Occipital lobe (tissue), 2 donors: Measurements from ENCODE around the gene VPS13C. TPM values are rescaled to one million over a fixed set of nuclear protein-coding genes. Genes with fewer than 3 reads are reported as not detected.
"Not testable (repeated sequence)": the region's sequence is repeated elsewhere in the genome, so short reads cannot be mapped to it uniquely, and the experiment has no call there.

Experiments
- DNase-seq: peaks from one replicate; lab custom pipeline; 2025; lab: John Stamatoyannopoulos, UW
- total RNA-seq: library from RNA; depleted of rRNA; stranded (reverse); fragments of >200 nt; gene quantifications from one replicate; pipeline ENCODE4 v1.2.3, GENCODE V29; 2014

VPS13C gene
- total RNA-seq, 1 donor from 2014 or later: 142 TPM

DNA sequence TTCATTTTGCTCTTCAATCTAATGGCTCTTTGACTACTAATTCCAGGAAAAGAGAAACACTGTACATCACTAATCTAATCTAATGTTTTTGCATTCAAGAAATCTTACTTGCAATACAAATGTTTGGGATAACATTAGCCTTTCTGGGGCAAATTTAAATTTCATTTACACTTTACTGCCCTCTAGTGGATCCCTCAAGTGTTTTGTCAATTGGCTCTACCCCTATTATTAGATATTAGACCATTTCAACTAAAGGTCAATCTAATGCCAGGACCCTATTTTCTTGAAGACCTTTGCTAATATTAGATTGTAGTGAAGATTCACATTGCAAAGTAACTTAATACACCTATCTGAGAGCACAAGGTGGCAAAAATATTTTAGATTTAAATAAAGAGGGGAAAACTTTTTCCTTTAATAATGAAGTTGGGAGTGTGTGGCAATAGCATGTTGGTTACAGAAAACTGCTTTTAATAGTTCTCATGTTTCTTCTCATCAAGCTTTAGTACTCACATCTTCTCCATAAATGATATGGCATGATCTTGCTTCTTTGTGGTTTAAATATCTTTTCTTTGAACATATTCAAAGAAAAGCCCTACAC, 11.6 kb upstream of the VPS13C start:
- DNase-seq: no peak

DNA sequence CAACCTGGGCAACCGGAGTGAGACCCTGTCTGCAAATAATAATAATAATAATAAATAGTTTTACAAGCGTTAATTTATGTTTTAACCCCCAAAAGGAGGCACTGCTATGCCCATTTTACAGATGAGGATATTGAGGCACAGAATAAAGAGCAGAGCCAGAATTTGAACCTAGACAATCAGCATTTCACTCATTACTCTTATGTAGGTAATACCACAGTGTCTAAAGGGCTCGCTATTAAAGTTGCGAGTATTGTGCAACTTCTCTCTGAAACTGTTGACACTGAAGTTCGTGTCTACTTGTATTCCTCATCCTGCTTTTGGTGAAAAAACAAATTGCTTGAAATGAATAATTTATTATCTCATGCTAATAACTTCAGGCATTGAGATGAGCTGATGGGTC, 9.3 kb upstream of the VPS13C start:
- DNase-seq: no peak

DNA sequence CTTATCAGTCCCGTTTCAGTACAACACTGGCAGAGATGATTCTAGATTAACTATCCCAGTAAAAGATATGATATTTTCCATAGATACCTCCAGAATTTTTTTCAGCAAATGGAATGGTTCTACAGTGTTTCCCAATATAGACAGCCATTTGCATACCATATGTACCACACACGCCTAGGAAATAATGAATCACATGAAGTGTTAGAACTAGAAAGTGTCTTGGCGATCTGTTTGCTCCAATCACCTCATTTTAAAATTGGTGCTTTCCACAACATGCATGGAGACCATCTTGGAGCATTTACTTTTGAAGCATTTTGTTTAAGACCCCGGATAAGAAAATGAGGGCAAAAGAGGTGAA, 8.5 kb upstream of the VPS13C start:
- no peak for DNase-seq

DNA sequence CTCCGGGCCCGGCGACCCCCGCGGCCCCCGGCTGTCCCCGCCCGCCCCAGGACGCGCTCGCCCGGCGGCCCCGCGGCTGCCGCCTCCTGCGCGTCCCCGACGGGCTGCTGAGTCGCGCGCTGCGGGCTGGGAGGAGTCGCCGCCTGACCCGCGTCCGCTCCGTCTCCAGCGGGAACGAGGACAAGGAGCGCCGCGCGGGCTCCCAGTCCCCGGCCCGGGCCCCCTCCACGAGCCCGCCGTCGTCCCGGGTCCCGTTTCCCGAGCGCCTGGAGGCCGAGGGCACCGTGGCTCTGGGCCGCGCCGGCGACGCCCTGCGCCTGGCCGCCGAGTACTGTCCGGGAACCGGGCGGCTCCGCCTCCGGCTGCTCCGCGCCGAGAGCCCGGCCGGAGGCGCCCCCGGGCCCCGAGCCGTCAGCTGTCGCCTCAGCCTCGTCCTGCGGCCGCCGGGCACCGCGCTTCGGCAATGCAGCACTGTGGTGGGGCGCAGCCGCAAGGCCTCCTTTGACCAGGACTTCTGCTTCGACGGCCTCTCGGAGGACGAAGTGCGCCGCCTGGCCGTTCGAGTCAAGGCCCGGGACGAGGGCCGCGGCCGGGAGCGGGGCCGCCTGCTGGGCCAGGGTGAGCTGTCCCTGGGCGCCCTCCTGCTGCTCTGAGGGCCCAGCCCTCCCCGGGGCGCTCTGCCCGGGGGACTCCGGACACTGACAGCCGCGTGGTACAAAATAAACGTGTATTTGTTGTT, 8.0 kb upstream of the VPS13C start:
- DNase-seq: no peak

DNA sequence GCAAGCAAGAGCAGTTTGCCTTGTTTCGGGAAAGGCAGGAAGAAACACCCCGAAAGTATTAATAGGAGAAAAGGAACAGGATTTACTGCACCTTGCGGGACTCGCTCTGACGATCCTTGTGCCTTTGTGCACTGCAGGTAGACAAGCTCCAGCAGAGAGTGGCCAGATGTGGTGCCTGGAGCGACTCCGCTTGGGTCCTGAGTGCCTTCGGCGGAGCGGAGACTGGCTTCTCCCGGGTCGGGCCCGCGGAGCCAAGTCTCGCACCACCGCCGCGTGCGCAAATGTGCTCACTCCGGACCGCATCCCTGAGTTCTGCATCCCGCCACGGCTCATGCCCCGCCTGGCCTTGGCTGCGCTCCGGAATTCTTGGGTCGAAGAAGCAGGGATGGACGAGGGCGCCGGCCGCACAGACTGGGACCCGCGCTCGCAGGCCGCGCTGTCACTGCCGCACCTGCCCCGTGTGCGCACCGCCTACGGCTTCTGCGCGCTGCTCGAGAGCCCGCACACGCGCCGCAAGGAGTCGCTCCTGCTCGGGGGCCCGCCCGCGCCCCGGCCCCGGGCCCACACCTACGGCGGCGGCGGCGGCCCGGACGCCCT, 7.3 kb upstream of the VPS13C start:
- DNase-seq: no peak

DNA sequence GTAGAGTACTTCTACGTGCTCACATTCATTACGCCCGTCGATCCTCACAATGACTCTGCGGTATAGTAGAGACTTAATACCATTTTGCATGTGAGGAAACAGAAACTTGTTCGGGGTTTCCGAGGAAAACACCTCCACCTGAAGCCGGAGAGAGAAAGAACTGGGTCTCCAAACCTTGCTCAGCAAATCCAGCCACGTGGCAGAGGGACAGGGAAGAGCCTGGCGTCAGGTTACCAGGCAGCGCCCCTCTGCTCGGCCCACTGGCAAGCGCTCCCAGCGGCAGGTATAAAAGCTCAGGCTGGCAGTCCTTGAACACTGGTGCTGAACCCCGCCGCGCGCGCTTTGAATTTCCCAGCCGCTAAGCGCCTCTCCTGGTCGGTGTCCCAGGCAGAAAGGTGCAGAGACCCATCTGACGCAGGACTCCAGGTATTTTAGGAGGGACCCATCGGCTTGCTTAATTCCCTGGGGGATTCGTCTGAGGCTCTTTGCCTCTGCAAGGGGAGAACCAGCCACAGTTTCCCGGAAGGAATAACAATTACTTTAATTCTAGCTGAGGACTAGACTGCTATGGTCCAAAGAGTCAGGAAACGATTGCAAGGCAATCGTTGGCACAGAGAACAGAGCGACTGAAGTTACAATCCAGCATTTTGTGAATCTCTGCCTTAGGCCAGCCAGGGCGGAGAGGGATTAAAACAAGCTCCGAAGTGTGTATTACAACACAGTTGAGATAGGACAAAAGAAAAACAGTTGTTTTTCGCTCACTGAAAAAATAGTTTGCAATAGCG, 6.6 kb upstream of the VPS13C start, which contains the start of gene C2CD4A:
Gene C2CD4A, plus strand, starts transcription at position 315 of the 785 bp plus-strand sequence. CDS start 637 bp downstream, outside the sequence.
- DNase-seq: peak; percentile 44

DNA sequence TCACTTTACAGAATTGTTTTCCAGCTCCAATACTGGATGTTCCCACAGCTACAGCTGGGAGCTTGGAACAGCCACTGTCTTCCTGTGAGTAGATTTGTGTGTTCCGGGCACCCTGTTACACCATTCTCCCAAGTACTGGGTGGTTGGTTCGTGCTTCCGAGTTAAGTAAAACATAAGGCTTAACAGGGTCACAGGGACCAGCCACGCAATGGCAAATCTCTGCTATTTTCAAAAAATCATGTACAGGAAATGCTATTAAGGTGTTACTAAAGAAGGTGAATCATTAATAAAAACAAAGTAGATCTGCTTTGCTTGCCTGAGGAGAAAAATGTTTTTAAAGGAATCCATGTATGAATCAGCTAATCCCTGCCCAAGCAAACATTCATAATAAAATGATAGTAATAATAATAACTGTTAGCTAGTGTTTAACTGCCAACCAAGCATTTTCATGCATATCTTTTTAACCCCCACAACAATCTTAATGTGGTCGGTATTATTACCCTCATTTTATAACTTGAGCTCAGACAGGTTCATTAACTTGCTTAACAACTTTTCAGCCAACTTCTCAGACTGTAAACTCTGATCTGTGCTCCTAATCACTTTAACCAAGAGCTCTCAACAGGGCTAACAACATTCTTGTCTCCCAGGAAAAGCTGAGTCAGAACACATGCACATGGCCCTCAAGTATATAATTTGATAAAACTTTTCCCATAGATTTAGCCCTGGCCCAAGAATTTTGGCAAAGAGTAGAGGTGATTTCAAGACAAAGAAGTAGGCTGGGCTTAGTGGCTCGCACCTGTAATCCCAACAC, 3.8 kb upstream of the VPS13C start:
- no peak for DNase-seq

DNA sequence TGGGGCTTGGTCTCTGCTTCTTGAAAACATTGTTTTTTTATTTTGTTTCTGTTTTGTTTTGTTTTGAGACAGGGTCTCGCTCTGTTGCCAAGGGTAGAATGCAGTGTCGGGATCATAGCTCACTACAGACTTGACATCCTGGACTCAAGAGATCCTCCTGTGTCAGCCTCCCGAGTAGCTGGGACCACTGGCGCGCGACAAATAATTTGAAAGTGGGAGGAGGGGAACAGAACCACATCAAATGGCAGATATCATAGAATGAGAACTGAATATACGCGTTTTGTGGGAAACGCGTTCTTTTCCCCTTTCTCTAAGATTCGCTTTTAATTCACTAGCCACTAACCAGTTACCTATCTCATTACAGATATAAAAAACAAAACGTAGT, 641 bp upstream of the VPS13C start:
- DNase-seq: no peak

DNA sequence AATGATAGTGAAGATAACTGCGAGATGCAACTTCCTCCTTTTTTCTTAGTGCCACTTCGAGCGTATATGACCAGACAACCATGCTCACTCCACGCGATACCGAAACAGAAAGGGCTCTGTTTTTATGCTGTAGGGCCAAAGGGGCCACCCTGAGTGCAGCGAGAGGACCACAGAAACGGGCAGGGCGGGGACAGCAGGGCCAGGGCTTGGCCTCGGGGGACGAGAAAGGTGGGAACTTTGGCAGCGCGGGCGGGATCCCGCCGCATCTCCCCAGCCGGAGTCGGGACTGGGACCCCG, 483 bp downstream of the VPS13C start:
- no peak for DNase-seq

DNA sequence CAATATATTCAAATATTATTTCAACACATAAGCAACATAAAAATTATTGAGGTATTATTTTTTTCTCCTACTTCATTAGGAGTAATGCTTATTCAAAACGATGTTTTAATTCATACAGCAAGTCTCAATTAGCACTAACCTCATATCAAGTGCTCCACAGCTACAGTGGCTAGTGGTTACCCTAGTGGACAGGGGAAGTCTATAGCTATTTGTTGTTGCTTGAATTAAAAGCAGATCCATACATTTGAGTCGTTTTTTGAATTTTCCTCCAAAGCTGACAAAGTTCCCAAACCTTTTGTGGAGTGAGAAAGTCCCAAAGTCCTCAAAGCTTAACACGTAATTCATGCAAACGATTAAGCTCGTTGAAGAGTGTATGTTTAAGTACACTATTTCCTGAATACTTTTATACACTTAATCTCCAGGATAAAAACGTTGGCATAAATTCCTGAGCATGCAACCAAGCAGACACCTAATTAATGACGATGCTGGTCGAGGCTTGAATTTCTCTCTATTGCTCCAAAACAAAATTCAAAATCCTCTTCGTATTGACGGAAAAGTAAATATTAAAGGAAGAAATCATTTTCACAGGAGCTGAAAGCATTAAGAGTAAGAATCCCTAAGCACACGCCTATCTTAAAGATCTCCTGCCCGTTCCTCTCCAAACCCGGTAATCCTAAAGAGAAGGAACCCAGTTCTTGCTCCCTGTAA, 985 bp downstream of the VPS13C start:
- DNase-seq: no peak

DNA sequence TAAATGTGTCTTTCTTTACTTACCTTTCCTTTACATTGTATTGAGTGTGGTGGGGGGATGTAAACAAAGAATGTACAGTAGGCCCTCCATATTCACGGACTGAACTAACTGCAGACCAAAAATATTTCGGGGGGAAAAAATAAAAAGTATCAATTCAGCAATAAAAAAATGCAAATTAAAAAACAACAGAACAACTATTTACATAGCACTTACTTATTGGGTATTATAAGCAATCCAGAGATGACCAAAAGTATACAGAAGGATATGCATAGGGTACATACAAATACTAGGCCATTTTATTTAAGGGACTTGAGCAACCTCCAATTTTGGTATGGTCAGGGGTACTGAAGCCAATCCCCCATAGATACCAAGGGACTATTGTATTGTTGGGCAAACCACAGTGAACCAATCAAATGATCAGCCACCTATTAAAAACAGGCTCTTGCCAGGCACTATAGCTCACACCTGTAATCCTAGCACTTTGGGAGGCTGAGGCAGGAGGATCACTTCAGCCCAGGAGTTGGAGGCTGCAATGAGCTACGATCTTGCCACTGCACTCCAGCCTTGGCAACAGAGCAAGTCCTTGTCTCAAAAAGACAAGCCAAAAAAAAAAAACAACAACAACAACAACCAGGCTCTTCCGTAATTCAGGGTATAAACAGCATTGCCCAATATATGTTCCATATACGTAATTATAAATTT, 1.8 kb downstream of the VPS13C start:
- no peak for DNase-seq

DNA sequence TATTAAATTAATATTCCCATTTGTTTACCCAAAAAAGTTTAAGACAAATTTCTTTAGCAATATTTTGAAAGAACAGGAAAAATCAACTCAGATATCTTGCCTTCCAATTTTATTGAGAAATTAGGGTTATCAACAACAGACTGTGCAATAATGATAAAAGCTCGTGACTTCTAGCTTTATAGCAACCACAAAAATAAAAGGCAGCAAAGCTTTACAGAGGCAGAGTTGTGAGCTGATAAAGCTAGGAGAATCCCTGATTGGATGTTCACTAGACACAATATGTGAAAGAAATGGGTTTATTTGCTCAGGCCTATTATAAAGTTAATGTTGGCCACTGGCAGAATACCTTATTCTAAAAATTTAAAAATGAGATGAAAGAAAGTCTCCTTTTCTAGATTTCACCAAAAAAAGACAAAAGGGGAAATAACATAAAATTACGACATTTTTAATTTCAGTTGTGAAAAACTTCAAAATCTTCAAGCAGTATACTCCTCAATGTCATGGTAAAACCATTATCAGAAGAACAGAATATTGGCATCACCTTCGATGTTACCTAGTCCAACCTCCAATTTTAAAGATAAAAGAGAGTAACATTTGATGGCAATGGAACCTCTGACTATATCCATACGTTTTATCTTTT, 2.8 kb downstream of the VPS13C start:
- DNase-seq: no peak

DNA sequence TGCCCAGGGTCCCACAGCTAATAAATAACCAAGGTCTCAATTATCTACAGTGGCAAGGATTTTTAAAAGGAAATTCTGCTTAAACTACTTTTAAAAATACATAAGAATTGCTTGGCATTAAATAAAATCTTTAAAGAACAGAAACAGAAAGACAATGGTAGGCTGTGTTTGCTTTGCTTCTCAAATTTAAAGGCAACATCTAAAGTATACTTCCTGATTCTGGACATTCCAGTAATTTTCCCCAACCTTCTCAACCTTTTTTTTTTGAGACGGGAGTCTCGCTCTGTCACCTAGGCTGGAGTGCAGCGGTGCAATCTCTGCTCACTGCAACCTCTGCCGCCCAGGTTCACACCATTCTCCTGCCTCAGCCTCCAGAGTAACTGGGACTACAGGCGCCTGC, 5.3 kb downstream of the VPS13C start:
- DNase-seq: no peak

DNA sequence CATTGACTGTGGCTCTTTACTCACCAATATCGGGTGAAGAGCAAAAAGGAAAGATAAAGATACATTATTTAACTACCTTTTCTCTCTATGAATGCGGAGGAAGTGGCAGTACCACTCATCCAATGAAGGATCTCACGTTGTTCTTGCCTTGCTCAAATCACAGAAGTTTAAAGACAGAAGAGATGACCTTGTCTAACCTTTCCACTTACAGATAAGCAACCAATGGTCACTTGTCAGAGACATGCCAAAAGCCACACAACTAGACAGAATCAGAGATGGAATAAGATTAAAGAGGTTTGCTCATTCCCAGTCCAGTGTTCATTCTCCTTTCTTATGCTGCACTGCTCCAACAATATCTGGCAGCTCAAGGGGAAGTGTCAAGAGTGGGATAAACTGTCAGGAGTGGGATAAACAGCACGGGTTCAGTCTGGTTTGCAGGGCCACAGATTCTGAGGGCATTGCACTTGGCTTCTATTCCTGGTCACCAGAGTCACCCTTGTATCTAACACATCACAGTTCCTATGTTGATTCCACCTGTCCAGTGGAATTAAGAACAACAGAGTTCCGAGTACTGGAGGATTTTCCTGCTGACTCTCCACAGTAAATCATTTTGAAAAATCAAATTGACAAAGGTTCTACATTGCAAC, 6.7 kb downstream of the VPS13C start:
- DNase-seq: no peak

DNA sequence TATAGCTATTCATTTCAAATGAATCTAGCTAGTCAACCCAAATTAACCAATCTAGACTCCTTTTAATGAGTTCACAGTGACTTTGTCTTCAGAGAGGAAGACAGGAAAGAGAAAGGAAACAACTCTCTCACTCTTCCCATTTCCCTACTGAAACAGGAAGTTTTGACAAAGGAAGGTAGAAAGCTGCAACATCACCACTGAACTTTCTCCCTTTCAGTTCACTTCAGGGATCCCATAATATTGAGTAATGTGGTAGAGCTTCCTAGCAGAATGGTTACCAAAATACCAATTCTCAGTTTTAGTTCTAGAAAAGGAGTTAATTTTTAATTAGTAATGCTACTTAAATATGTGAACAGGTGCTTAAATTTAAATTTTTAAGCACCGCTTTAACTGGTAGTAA, 7.5 kb downstream of the VPS13C start:
- no peak for DNase-seq

DNA sequence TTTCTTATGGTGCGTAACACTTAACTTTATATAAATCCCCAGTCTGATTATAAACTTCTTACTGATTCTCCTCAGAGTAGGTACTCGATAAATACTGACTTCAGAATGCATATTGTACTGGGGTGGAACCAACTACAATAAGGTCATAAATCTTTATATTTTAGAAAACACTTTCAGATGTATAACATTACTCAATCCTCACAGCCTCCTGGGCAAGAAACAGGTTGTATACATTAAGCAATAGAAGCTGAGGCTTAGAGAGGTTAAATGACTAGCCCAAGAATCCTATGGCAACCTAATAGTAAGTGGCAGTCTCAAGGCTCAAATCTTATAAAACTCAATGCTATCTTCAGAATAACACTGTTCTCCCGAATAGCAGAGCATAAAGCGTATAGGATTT, 9.1 kb downstream of the VPS13C start:
- no peak for DNase-seq

DNA sequence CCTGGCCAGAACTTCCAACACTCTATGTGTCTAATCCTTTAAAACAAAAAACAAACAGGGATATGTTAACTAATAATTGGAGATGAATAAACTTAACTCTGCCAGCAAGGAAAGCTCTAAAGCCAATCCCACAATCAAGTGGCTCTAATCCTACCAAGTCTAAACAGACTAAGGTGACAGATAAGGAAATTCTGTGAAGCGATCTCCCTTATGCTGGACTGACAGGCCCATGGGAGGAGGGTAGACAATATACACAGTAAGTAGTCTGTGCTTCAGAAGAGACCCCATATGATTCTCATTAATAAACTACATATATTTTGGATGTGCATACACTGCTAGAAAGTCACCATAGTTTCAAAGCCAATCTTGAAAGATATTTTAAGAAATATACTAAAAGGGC, 10.1 kb downstream of the VPS13C start:
- no peak for DNase-seq

DNA sequence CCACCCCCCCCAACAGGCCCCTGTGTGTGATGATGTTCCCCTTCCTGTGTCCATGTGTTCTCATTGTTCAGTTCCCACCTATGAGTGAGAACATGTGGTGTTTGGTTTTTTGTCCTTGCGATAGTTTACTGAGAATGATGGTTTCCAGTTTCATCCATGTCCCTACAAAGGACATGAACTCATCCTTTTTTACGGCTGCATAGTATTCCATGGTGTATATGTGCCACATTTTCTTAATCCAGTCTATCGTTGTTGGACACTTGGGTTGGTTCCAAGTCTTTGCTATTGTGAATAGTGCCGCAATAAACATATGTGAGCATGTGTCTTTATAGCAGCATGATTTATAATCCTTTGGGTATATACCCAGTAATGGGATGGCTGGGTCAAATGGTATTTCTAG, 12.0 kb downstream of the VPS13C start:
- not testable (repeated sequence) for DNase-seq

DNA sequence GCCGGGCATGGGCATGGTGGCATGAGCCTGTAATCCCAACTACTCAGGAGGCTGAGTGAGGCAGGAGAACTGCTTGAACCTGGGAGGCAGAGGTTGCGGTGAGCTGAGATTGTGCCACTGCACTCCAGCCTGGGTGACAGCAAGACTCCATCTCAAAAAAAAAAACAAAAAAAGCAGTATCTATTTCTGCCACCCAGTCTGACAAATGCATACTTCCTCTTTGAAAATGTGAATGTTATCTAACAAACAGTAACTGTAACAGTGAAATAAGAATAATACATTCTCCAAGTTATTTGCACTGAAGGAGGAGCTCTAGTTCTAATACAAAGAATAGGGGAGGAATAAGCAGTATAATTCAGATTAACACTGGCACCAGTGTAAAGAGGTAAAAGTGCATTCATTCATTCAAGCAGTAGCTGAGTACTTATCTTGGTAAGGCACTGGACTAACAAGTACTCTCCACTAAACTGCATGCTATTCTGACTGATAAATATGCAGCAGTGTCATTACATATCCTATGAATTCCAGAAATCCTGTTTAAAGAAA, 12.9 kb downstream of the VPS13C start:
- no peak for DNase-seq
